SK-N-MC (cell line): Measurements from ENCODE around the gene ZNF518B.

ENCODE experiments used
- EZH2 ChIP-seq: fragments of 200-600 bp; sonication (generic); IDR thresholded peaks from one replicate; pipeline ENCODE4 v1.6.1; 2017; ENCODE audit warnings: antibody characterized with exemption
- FOXP2 ChIP-seq: optimal IDR thresholded peaks from 2 replicates; pipeline ENCODE3; 2011; ENCODE audit warnings: mild to moderate bottlenecking, moderate library complexity; ENCODE audit not compliant: insufficient read depth; ENCODE audit errors: extremely low read length, control extremely low read depth
- POLR2AphosphoS5 ChIP-seq: IDR thresholded peaks from 2 replicates; pipeline ENCODE4 v1.6.1; 2012; ENCODE audit warnings: mild to moderate bottlenecking, low read depth, low read length, borderline replicate concordance

DNA sequence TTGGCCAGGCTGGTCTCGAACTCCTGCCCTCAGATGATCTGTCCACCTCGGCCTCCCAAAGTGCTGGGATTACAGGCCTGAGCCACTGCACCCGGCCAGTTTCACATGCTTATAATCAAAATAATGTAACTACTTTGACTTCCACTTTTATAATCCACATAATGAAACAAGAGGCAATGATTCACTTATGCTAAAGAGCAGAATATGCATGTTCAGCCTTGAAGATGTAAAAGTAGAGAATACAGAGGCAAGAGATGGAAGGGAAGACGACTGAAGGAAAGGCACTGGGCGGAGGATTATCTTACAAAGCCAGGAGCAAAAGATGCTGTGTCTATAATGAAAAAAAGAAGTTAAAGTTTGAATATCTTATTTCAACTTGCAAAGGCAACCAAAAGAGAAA is 13.3 kb upstream of the ZNF518B start:
- TF ChIP-seq EZH2: no peak
- TF ChIP-seq POLR2AphosphoS5: no peak
- TF ChIP-seq FOXP2: no peak
